SHP77 treated with DMSO at 0.1 percent for 48 hours (cell line): Measurements from ENCODE around the gene SLX4IP.

Source experiments
- DNase-seq: peaks from one replicate; lab custom pipeline; 2025; lab: John Stamatoyannopoulos, UW

SLX4IP gene

GRCh38 chr20:10648651-10649050 lies 213.5 kb downstream of the SLX4IP start:
- DNase-seq = no peak

- DNase-seq = no peak
Observed at GRCh38 chr20:10649080-10649796, 214.1 kb downstream of the SLX4IP start.

GRCh38 chr20:10649797-10650160 lies 214.7 kb downstream of the SLX4IP start:
- DNase-seq = no peak

GRCh38 chr20:10651227-10651990 lies 216.3 kb downstream of the SLX4IP start:
- no peak for DNase-seq

GRCh38 chr20:10652185-10652584 lies 217.1 kb downstream of the SLX4IP start:
- DNase-seq = no peak

- no peak for DNase-seq
Observed at GRCh38 chr20:10652660-10653261, 217.7 kb downstream of the SLX4IP start.

- DNase-seq = no peak
Observed at GRCh38 chr20:10653599-10654249, 218.6 kb downstream of the SLX4IP start.

- no peak for DNase-seq
Observed at GRCh38 chr20:10654250-10654610, 219.1 kb downstream of the SLX4IP start.

- DNase-seq = no peak
Observed at GRCh38 chr20:10654630-10655029, 219.5 kb downstream of the SLX4IP start.

- no peak for DNase-seq
Observed at GRCh38 chr20:10655720-10656669, 220.9 kb downstream of the SLX4IP start.

GRCh38 chr20:10657453-10657852 lies 222.3 kb downstream of the SLX4IP start:
- DNase-seq = no peak

- DNase-seq = no peak
Observed at GRCh38 chr20:10658051-10658823, 223.1 kb downstream of the SLX4IP start.

GRCh38 chr20:10658876-10659632 lies 223.9 kb downstream of the SLX4IP start:
- DNase-seq = no peak

GRCh38 chr20:10659651-10660601 lies 224.8 kb downstream of the SLX4IP start:
- no peak for DNase-seq

- DNase-seq = no peak
Observed at GRCh38 chr20:10660661-10661060, 225.6 kb downstream of the SLX4IP start.

- DNase-seq = no peak
Observed at GRCh38 chr20:10661261-10661660, 226.2 kb downstream of the SLX4IP start.

GRCh38 chr20:10662151-10662550 lies 227.0 kb downstream of the SLX4IP start:
- DNase-seq = no peak

GRCh38 chr20:10662661-10663458 lies 227.8 kb downstream of the SLX4IP start:
- DNase-seq = no peak
